GM21381 (cell line): ENCODE results near the gene JARID2.

Experiments used
- ATAC-seq: cut with Tn5 transposase; IDR thresholded peaks from one replicate; pipeline ENCODE4 v1.9.1; 2021; ENCODE audit warnings: mild to moderate bottlenecking, moderate library complexity; ENCODE audit not compliant: unreplicated experiment

The JARID2 gene

GRCh38 chr6:15452182-15452941, 206.5 kb downstream of the JARID2 start:
- no peak for ATAC-seq

DNA sequence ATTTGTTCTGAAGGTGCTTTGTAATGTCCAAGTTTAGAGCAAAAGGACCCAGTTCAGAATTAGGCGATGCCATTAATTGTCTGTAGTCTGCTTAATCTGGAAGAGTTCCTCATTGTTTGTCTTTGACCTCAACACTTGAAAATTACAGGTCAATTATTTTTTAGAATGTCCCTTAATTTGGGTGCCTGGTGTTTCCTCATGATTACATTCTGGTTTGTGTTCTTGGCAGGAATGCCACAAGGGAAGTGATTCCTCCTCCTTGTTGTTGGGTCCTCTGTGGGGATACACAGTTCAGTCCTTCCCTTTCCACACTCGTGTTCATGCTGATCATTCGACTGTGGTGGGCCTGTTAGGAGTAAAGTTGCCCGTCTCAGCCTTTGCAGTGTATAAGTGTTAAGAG, 207.3 kb downstream of the JARID2 start:
- no peak for ATAC-seq

GRCh38 chr6:15453622-15454021, 207.8 kb downstream of the JARID2 start:
- ATAC-seq: no peak

DNA sequence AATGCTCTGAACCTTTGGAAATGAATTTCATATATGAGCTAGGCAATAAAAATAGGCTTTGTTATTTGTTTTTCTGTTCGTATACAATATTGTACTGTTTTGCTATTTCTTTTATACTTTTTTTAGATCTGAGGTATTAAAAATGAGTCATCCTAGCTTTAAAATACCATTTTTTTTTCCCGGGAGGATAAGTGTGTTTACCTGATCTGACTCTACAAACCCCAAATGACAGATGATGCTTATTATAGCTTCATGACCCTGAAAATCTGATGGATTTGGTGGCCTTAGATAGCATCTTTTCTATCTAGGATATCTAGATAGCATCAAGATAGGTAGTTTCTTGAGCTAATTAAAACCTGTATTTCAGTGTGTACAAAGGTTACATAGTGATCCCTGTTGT, 210.6 kb downstream of the JARID2 start:
- ATAC-seq: no peak

DNA sequence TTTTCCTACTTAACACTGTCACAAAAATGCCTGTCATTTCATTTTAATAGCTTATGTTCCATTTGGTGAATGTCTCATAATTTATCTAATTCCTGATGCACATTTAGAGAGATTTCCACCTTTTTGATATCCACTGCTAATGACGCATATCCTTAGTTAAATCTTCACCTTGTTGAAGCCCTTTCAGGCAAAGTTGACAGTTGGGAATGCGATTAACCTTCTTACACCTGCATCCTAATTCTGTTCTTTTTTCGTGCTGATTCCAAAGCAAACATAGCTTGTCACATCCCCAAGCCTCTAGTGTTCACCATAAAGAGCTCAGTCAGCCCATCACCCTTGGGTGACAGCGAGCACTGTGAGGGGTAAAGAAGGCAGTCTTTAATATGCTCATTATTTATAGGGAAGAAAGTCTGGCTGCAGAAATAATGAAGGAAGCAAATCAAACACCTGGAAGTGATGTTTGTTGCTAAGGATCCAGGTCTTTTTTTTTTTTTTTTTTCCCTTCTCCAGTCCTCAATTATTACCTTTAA, 211.3 kb downstream of the JARID2 start:
- ATAC-seq: no peak

DNA sequence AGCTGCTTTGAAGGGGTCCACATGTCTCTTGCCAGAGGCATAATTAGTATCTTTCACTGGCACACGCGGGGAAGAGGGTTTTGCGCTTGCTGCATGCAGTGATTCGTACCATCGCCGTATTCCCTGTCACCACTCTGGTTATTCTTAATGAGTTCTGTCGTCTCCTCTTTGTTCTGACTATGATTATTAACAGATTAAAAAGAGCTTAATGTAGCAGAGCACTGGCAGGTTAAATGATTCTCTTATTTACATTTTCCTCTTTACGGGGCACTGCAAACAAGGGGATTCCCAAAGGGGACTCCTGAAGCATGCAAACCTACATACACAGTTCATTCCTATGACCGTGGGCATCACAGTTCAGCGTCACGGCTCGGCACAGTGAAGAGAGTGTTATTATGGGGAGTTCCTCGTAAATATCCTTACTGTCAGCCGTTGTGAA, 212.2 kb downstream of the JARID2 start:
- ATAC-seq: peak; percentile 52

GRCh38 chr6:15460110-15460727, 214.3 kb downstream of the JARID2 start:
- no peak for ATAC-seq

- ATAC-seq: no peak
Measured at GRCh38 chr6:15461127-15461944, 215.5 kb downstream of the JARID2 start.

- ATAC-seq: no peak
Measured at GRCh38 chr6:15462256-15462655, 216.4 kb downstream of the JARID2 start.

GRCh38 chr6:15462717-15463525, 217.1 kb downstream of the JARID2 start:
- ATAC-seq: no peak

- no peak for ATAC-seq
Measured at GRCh38 chr6:15464211-15464725, 218.4 kb downstream of the JARID2 start.

DNA sequence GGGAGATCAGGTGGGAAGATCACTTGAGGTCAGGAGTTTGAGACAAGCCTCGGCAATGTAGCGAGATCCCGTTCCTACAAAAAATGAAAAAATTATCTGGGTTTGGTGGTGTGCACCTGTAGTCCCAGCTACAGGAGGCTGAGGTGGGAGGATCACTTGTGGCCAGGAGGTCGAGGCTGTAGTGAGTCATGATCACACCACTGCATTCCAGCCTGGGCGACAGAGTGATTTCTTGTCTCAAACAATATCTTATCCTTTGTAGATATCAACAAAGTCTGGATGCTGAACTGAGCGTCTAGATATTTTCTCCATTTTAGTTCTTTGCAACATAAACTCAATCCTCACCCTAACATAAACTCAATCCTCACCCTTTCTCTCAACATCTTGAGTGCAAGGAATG, 219.3 kb downstream of the JARID2 start:
- no peak for ATAC-seq

GRCh38 chr6:15470746-15471145, 224.9 kb downstream of the JARID2 start:
- ATAC-seq: no peak

- no peak for ATAC-seq
Measured at GRCh38 chr6:15472621-15473020, 226.8 kb downstream of the JARID2 start.

GRCh38 chr6:15473174-15473573, 227.3 kb downstream of the JARID2 start:
- ATAC-seq: no peak

DNA sequence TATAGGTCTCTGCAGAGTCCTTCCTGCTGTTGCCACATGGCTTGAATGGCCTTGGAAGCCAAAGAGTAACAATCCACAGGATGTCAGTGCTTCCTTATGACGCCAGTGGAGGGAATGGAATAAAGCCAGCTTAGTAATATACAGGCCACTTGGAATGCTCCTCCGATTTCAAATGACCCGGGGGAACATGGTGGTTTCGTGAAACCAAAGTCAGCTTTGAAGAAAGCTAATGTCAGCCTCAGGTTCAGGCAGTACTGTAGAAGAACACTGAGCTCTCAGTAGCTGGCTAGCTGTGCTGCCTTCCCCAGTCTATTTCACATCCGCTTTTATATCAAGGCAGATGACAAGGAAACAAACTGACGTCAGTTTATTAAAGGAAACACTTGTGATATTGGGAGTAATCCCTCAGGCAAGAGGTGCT, 227.9 kb downstream of the JARID2 start:
- no peak for ATAC-seq

DNA sequence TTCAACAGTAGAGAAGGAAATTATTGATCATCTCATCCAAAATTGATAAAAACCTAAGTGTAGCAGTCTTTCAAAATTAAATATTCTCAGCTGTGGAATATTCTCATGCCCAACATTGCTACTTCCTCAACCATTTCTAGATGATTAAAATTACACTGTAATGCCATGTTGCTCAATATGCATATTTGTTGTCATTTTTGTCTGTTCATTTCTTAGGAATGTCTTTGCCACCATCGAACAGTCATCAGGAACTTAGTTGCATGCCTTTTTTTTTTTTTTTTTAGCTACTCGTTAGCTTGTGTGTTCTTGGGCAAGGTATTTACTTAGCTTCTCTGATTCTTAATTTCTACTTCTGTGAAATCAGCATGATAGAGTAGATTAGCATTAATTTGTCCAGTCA, 228.3 kb downstream of the JARID2 start:
- ATAC-seq: no peak

GRCh38 chr6:15475261-15475660, 229.4 kb downstream of the JARID2 start:
- ATAC-seq: no peak

DNA sequence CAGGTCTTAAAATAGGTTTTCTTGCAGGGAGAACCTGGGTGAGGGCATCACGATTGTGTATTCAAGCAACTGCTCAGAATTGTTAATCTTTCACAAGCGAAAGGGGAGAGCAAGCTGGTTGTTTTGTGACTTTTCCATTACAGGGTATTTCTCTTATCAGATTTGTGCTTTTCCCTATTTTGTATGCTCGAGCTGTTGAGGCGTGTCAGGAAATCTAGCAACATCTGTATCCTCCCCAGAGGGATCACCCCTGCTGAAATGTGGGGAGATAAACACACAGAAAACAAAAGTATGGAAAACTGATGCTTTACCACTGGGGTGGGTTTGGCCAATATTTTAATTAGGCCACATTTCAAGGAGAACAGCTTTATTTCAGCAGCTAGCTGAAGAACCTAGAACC, 230.0 kb downstream of the JARID2 start:
- ATAC-seq: no peak

- no peak for ATAC-seq
Measured at GRCh38 chr6:15476631-15477380, 230.9 kb downstream of the JARID2 start.
